Inflammatory macrophage (primary cell): ENCODE results near the gene SARS2.
"Not testable (repeated sequence)": the region's sequence is repeated elsewhere in the genome, so short reads cannot be mapped to it uniquely, and the experiment has no call there.

Source experiments
- DNase-seq, 2 donors: peaks; one replicate each; pipeline ENCODE4 v3.0.0-alpha.2; 2020 to 2022

SARS2 gene

DNA sequence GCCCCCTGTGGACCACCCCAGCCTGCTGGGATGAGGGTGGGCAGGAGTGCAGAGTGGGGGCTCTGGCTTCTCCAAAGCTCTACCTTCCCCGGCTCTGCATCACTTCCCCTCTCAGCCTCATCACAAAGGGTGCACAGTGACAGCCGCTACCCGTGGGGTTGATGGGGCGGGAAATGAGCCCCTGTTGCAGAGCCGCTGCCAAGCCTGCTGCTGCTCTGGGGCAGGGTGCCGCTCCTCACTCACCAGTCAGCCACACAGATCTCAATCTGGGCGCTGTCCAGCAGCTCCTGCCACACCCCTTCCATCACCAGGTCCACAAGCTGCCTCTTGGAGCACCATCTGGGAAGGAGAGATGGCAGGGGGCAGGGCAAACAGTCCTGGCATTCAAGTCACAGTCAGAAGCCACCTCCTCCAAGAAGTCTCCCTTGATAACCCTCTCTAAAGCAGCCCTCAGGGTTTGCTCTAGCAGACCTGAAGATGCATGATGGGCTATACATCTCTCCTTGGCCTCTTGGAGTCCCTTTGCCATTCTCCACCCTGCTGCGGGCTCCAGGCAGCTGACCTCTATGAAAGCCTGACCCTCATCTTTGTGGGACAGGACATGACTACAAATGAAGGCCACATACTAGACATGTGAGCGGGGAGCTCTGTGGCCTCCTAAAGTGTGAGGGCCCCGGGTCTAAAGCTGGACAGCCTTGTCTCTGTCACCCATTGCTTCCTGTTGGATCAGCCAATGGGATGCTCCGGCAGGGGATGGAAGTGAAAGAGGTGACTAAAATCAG lies 15.9 kb upstream of the SARS2 start:
- no peak for DNase-seq

DNA sequence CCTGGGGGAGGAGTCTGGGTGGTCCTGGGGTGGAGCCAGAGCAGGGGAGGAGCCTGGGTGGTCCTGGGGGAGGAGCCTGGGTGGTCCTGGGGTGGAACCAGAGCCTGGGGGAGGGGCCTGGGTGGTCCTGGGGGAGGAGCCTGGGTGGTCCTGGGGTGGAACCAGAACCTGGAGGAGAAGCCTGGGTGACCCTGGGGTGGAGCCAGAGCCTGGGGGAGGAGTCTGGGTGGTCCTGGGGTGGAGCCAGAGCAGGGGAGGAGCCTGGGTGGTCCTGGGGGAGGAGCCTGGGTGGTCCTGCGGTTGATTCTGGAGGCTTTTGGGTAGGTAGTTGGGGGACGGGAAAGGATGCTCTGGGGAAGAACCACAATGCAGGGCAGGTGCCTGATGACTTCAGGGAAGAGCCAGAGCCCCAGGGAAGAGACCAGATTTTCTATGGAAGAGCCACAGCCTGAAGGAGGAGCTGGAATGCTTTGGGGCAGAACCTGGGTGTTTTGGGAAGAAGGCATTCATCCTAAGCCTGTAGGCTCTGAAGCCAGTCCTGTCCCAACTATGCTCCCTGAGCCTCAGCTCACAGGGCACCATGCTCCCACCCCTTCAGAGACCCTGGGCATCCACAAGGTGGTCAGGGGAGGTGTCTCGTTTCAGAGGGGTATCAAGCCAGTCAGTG lies 15.1 kb upstream of the SARS2 start:
- DNase-seq = no peak

DNA sequence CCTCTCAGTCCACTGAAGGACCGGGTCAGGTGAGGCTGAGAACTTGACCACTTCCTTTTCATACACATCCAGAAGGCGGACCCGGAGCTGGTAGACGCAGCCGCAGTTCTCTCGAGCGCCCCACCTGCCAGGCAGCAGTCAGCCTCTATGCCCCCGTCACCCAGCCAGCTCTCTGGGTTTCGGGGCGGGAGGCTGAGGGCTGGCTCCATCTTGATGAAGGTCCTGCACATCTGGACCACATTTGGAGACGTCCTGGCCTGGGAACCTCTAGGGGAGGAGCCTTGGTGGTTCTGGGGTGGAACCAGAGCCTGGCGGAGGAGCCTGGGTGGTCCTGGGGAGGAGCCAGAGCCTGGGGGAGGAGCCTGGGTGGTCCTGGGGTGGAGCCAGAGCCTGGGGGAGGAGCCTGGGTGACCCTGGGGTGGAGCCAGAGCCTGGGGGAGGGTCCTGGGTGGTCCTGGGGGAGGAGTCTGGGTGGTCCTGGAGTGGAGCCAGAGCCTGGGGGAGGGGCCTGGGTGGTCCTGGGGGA lies 14.5 kb upstream of the SARS2 start:
- DNase-seq = no peak

DNA sequence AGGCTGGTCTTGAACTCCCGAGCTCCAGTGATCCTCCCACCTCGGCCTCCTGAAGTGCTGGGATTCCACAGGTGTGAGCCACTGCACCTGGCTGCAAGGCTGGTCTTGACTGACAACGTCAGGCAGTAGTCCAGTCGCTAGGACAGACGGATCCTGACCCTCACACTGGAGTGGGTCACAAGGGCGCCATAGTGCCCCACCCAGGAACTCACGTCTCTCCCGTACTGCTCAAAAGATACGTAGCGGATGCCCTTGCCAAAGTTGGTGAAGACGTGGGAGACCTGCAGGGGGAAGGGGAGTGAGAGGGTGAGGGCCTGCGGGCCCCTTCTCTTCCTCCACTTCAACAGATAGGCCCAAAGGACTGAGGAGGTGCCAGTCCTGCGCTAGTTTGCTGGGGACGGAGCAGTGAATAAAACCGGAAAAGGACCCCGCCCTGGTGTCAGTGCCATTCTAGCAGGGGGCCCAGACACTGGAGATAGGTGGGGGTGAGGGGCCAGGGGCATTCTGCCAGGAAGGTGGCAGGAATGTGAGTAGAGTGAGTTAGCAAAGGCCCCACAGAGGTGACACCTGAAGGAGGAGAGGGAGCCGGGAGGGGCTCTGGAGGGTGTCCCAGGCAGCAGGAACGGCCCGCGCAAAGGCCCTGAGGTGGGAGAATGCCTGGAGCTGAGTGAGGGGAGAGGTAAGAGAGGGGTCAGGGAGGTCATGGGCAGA lies 12.1 kb upstream of the SARS2 start:
- DNase-seq = no peak

DNA sequence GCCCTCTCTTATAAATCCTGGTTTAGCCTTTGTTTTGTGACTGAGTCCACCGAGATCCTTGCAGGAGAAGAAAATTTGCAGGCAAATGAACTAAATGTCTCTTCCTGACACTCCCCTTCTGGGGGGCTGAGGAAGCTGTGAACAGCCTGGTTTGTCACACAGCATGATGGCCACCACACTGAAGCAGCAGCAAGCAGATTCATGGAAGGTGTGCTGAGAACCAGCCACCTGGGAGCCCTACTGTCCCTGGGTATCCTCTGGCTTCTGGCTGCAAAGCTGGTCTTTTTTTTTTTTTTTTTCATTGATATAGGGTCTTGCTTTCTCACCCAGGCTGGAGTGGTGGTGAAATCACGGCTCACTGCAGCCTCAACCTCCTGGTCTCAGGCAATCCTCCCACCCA lies 11.4 kb upstream of the SARS2 start:
- DNase-seq = no peak

DNA sequence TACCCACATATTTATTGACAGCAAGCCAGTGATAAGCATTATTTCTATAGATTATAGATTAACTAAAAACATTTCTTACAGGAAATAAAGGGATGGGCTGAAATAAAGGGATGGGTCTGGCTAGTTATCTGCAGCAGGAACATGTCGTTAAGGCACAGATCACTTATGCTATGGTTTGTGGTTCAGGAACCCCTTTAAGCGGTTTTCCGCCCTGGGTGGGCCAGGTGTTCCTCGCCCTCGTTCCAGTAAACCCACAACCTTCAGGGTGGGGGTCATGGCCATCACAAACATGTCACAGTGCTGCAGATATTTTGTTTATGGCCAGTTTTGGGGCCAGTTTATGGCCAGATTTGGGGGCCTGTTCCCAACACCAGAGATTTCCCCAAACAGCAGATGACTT lies 10.9 kb upstream of the SARS2 start:
- not testable (repeated sequence) for DNase-seq

DNA sequence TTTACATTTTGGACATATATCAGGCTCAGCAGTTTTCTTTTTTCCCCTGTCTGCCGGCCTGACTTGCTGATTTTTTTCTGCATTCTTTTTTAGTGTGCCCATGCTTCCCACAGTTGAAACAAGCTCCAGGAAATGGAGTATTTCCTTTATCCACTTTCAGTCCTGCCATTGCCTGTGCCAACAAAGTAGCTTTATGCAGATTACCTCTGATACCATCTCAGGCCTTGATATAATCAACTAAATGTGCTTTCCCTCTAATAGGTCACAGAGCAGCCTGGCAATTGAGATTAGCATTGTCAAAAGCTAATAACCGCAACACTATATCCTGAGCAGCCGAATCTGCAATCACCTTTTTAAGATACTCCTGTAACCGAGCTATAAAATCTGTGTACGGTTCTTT lies 9.4 kb upstream of the SARS2 start:
- no peak for DNase-seq

DNA sequence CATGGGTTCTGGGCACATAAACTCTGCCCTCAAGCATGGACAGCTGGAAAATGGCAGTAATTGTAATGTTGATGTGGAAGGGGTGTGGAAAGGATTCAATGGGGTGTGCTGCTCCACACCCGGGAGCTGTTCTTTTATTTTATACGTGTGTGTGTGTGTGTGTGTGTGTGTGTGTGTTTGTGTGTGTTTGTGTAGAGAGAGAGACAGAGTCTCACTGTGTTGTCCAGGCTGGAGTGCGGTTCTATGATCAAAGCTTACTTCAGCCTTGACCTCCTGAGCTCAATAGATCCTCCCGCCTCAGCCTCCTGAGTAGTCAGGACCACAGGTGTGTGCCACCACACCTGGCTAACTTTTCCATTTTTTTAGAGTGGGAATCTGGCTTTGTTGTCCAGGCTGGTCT lies 3.0 kb upstream of the SARS2 start:
- DNase-seq = no peak

DNA sequence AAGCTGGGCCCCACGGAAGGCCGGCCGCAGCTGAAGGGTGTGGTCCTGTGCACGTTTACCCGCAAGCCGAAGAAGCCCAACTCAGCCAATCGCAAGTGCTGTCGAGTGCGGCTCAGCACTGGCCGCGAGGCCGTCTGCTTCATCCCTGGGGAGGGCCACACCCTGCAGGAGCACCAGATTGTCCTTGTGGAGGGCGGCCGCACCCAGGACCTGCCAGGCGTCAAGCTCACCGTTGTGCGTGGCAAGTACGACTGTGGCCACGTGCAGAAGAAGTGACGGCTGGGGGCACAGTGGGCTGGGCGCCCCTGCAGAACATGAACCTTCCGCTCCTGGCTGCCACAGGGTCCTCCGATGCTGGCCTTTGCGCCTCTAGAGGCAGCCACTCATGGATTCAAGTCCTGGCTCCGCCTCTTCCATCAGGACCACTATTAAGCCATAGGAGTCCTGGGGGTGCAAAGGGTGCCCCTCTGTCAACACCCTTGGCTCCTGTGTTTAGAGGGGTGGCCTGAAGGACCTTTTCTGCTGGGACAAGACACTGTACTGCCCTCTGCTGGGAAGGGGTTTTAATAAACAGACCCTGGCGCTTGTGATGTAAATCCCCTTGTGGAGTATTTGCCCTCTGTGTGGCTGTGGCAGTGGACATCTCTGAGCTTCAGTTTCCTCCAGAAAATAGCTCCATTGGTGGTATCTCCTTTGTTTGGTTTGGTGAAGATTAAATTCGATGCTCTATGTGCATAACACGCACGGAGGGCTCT lies 2.0 kb upstream of the SARS2 start:
- peak; percentile 45 to 50 for DNase-seq

DNA sequence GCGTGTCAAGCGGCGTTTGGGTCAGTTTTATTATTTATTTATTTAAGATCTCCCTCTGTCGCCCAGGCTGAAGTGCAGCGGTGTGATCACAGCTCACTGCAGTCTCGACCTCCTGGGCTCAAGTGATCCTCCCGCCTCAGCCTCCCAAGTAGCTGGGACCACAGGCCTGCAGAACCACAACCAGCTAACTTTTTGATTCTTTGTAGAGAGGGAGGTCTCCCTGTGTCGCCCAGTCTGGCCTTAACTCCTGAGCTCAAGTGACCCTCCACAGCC lies 894 bp upstream of the SARS2 start:
- DNase-seq = no peak

DNA sequence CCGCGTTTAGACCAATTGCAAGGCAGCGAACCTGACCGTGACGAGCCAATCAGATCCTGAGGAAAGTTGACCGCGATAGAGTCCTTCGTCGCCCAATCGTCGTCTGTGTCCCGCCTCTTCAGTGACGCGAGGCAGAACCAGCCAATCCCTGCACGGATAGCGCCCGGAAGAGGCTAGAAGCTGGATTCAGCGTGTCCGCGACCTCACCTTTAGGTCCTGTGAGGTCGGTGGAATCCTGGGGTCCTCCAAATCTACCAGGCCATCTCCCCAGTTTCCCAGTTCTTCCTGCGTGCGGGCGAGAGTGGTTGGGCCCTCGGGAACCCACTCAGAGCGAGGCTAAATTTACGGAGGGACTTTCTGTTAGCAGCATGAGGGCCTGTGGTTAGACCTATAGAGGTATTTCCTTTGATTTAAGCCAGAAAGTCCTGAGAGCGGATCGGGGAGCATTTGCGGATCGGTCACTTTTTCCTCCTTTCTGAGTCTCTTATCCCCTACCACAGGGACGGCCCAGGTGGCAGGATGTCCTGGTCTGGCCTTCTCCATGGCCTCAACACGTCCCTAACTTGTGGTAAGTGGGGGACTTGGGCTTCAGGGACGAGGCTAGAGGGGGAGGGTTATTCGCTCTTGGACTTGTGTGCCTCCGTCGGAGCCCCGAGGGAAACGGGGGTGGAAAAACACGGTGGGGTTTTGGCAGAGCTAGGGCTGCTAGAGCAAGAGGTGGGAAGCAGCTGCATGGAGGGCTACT lies 385 bp upstream of the SARS2 start, which contains the start of gene MRPS12:
MRPS12 (plus strand) TSS at position 169 of the 745 bp plus-strand sequence; CDS start at position 520, 351 bp downstream.
- DNase-seq = peak; percentile 100

DNA sequence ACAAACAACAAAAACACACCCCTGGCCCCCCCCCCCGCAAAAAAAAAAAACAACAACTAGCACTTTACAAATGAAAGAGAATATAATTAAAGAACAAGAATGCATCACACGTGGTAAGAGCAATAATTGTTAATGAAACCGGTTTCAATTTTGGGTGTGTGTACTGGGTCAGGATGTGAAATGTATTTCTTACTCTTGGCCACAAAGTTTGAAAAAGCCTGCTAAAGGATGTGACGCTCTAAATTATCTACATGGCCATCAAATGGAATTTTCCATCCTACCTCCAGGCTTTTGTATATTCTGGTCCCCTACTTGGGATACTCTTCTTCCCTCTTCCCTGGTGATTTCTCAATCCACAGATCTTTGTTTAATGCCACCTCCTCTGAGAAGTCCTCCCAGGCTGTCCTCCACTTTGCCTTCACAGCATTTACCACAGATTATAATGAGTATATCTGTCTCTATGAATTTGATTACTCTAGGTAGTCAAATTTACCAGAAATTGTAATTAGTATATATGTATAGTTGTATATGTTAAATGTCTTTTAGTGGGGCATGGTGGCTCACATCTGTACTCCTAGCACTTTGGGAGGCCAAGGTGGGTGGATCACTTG lies 2.1 kb downstream of the SARS2 start:
- DNase-seq = no peak

DNA sequence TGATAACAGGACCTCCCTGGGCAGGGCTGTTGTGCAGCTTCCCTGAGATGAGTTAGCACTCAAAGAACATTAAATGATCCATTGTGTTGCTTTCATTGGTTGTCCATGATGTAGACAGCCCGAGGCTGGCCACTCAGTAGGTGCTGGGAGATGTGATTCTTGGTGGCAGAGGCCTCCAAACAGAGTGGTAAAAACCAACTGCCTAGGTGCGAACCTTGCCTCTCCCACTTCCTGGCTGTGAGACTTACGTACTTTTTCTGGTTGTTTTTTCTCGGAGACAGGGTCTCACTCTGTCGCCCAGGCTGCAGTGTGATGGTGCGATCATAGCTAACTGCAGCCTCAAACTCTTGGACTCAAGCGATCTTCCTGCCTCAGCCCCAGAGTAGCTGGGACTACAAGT lies 6.2 kb downstream of the SARS2 start:
- DNase-seq = no peak

DNA sequence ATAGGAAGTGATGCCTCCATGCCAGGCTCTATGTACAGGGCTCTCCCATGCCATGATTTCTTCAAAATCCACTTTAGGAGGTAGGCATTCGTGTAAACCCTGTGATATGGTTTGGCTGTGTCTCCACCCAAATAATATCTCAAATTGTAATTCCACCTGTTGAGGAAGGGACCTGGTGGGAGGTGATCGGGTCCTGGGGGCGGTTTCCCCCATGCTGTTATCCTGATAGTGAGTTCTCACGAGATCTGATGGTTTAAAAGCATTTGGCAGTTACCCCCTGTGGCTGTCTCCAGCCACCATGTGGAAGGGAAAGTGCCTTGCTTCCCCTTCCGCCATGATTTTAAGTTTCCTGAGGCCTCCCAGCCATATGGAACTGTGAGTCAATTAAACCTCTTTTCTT lies 8.1 kb downstream of the SARS2 start:
- no peak for DNase-seq

DNA sequence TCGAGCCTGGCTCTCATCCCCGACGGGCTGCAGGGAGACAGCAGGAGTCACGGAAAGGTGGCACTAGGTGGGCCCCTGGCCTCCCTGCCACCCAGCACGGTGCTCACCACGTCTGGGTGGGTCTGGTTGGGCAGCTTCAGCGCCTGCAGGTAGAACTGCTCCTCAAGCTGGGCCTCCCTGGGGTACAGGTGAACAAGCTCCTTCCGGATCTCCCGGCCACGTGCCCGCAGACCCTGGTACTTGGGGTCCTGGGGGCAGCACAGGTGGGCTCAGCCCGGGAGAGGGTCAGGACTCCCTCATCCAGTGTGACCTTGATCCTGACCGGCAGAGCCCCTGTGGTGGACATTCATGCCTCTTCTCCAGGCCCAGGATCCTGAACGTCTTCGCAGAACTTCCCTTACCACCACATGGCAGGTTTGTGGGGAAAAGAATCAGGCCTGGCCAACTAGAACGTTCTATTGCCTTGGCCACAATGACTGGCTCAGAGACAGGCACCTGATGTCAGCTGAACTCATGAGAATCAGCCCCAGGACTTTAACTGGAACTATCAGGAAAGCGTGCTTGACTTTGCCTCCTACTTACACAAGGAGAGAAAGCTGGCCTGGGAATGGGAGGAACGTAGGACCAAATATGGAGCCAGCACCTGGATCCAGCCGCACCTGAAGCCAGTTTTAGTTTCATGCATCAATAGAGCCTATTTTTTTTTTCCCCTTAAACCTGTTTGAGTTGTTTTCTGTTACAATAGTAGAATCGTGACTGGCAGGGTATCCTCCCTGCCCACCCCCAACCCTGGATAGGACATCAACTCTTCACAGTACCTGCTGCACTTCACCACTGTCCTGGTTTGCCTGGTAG lies 8.9 kb downstream of the SARS2 start:
- DNase-seq = no peak

DNA sequence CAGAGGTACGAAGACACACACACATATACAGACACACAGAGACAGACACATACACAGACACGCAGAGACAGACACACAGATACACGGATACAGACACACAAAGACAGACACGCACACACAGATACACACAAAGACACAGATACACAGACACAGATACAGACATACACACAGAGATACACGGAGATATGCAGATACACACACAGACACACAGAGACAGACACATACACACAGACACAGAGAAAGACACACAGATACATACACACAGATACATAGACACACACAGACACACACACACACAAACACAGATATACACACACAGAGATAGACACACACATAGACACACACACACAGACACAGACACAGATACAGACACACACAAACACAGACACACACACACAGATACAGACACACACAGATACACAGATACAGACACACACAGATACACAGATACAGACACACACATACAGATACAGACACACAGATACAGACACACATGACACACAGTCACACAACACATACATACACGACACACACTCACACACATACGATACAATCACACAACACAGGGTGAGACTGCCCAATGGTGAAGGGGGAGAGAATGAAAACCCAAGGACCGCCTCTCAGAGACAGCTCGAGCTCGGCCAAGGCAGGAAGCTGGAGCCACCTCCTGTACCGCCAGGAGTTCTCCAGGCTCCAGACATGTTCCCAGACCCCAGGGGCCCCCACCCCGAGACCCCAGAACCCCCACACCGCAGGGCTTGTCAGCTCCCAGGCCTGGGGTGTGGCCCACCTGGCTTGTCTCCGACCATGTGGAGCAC lies 9.8 kb downstream of the SARS2 start:
- no peak for DNase-seq

DNA sequence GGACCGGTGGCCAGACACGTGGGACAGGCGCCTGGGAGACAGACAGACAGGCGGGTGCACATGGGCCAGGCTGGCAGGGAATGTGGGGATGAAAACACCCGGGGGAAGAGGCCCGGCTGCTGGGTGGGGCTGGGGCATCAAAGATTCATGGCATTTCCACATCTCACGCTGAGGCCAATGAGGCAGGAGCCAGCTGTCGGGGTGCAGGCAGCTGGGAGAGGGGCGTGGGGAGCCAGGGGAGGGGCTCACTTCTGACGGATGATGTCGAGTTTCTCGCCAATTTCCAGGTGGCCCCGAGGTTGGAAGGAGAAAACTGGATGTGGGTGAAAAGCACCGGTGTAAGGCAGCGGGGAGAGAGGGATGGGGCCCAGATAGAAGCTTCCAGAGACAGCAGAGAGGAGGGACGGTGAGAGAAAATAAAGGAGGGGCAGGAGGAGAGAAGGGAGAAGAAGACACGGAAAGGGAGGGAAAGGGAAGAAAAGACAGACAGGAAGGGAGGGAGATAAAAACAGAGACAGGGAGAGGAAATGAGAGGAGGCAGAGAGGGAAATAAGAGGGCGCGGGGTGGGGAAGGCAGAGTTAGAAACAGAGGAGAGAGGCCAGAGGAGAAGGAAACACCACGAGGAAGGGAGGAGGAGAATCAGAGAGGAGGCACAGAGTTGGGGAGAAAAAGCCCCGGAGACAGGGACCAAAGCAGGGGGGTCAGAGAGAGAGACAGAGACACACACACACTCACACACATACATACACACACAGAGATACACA lies 10.5 kb downstream of the SARS2 start:
- DNase-seq = no peak

DNA sequence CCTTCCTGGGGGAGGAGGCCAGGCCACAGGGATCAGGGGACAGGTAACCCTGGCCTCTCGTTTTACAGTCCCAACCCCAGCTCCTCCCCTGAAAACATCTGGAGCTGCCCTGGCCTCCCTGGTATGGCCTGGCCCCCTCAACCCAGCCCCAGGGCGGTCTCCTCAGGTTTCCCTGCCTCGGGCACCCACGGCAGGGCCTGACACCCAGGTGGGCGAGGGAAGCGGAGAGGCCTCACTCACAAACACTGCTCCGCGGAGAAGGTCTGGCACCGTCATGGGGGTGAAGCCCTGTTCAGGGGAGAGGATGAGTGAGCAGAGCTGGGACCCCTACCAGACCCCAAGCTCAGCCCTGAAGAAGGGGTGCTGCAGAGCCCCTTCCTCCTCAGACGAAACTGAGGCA lies 12.0 kb downstream of the SARS2 start:
- no peak for DNase-seq

DNA sequence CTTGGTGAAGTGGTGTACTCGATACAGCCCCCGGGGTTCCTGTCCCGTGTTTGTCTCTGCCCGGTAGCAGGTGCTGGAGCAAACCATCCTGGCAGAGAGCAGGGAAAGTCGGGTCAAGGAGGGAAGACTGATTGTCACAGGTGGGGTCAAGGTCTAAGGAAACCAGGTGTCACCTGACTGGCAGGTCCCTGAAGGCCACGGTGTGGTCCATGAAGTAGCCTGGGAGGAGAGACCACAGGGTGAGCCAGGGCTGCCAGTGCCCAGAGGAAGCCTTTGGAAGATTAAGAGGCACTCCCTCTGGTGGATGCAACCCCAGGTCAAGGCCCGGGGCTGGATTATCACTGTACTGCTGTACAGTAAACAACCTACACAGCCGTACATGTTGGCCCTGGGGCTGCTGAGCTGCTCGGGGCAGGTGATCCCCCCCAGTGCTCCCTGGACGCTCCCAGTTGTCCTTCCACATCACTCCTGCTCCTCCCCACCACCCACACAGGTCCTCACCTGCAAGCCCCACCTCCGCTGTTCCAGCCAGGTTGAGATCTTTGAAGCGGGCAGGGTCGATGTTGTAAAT lies 12.6 kb downstream of the SARS2 start:
- DNase-seq = no peak
